ENCODE results near the gene CBFB.

The CBFB gene

DNA sequence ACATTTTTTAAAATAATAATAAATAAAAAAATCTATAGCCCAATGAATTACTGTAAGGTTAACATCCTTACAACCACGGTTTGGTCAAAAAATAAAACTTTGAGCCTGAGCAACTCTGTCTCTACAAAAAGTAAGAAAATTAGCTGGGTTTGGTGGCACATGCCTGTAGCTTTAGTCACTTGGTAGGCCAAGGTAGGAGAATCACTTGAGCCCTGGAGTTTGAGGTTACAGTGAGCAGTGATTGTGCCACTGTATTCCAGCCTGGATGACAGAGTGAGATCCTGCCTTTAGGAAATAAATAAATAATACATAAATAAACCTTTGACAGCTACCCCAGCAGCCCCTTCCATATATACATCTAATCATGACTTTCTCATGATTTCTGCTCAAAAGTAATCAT is 53.9 kb downstream of the CBFB start:
- no peak for DNase-seq (ENCODE audit: extremely low spot score)
- TF ChIP-seq ZNF384 (IDR thresholded peaks at IDR 0.05), result no peak
- TF ChIP-seq CTBP1 (IDR thresholded peaks at IDR 0.05; ENCODE audit: borderline replicate concordance), result no peak
- no peak for TF ChIP-seq ARNT (IDR thresholded peaks at IDR 0.05)
- no peak for TF ChIP-seq BHLHE40 (IDR thresholded peaks at IDR 0.05; ENCODE audit: borderline replicate concordance)
- no peak for TF ChIP-seq NFRKB (IDR thresholded peaks at IDR 0.05)
- TF ChIP-seq FOXA1 (IDR thresholded peaks at IDR 0.05), result no peak
- TF ChIP-seq FOXM1 (IDR thresholded peaks at IDR 0.05; ENCODE audit: borderline replicate concordance), result no peak
- TF ChIP-seq, protein P1, sequence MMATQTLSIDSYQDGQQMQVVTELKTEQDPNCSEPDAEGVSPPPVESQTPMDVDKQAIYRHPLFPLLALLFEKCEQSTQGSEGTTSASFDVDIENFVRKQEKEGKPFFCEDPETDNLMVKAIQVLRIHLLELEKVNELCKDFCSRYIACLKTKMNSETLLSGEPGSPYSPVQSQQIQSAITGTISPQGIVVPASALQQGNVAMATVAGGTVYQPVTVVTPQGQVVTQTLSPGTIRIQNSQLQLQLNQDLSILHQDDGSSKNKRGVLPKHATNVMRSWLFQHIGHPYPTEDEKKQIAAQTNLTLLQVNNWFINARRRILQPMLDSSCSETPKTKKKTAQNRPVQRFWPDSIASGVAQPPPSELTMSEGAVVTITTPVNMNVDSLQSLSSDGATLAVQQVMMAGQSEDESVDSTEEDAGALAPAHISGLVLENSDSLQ (IDR thresholded peaks at IDR 0.05), result no peak
- no peak for TF ChIP-seq SUZ12 (IDR thresholded peaks at IDR 0.05)
- TF ChIP-seq LEF1 (IDR thresholded peaks at IDR 0.05; ENCODE audit: borderline replicate concordance), result no peak
- TF ChIP-seq HDGF (IDR thresholded peaks at IDR 0.05; ENCODE audit: borderline replicate concordance), result no peak
- no peak for TF ChIP-seq TARDBP (IDR thresholded peaks at IDR 0.05)
- TF ChIP-seq ELF4 (IDR thresholded peaks at IDR 0.05), result no peak
- TF ChIP-seq SP1 (IDR thresholded peaks at IDR 0.05), result no peak
- no peak for TF ChIP-seq L3MBTL2 (conservative IDR thresholded peaks at IDR 0.05)
- no peak for TF ChIP-seq FOXK2 (IDR thresholded peaks at IDR 0.05)
- CTCF ChIA-PET, result interaction anchor here (1.0 kb wide), 1 partner anchor 72 kb away, joined by 3 read pairs; no protein-coding TSS in a partner anchor
- POLR2A ChIA-PET, result no interaction called here

DNA sequence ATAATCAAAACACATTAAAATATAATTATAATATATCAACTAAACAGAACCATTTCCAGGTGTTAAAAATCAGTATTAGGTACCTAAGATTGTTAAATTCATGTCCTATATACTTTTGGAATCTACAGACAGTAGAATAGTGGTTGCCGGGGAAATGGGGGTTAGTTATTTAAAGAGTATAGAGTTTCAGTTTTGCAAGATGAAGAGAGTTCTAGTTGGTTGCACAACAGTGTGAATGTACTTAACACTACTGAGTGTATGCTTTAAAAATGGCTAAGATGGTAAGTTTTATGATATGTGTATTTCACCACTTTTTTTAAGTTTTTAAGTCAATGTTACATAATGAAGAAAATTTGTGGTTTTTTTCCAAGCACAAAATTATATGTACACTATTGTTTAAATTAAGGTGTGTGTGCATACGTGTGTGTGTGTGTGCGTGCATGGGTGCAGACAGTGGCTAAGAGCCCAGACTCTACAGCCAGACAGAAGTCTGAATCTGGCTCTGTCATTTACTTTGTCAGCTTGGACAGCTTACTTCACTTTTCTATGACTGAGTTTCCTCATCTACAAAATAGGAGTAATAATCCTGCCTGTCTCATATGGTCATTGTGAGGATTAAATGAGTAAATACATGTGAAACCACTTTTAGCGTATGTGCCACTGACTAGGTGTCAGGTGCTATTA is 55.5 kb downstream of the CBFB start:
- CTCF ChIA-PET, result no interaction called here

DNA sequence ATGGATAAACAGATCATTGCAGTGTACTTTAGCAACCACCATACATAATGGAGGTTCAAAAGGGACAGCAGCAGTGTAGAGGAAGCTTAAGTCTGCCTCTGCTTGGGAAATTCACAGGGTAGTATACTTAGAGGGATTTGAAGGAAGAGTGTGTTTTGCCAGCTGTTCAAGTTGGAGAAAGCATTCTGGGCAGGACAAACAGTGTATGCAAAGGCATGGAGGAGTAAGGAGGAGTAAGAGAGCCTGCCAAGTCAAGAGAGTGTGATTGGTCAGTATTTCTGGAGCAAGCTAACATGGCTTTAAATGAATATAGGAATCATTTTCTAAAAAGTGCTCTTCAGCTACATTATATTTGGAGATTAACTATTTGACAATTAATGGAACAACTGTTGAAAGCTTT is 57.9 kb downstream of the CBFB start:
- TF ChIP-seq L3MBTL2 (conservative IDR thresholded peaks at IDR 0.05) (no peak), SP1 (IDR thresholded peaks at IDR 0.05) (no peak), FOXM1 (IDR thresholded peaks at IDR 0.05; ENCODE audit: borderline replicate concordance) (no peak), ELF4 (IDR thresholded peaks at IDR 0.05) (no peak), NFRKB (IDR thresholded peaks at IDR 0.05) (no peak), CTBP1 (IDR thresholded peaks at IDR 0.05; ENCODE audit: borderline replicate concordance) (no peak), ARNT (IDR thresholded peaks at IDR 0.05) (no peak), TARDBP (IDR thresholded peaks at IDR 0.05) (no peak)
- TF ChIP-seq, protein P1 (IDR thresholded peaks at IDR 0.05), result no peak
- DNase-seq (ENCODE audit: extremely low spot score), result no peak
- POLR2A ChIA-PET, result no interaction called here
- CTCF ChIA-PET, result interaction anchor here (1.4 kb wide), 1 partner anchor 14 kb away, joined by 4 read pairs; no protein-coding TSS in a partner anchor

More for the DNA sequence above, 55.5 kb downstream of the CBFB start:
- no peak for DNase-seq (ENCODE audit: extremely low spot score)
- TF ChIP-seq ELF4 (IDR thresholded peaks at IDR 0.05), result no peak
- TF ChIP-seq ZNF384 (IDR thresholded peaks at IDR 0.05), result no peak
- TF ChIP-seq SP1 (IDR thresholded peaks at IDR 0.05), result no peak
- TF ChIP-seq TARDBP (IDR thresholded peaks at IDR 0.05), result no peak
- no peak for TF ChIP-seq FOXM1 (IDR thresholded peaks at IDR 0.05; ENCODE audit: borderline replicate concordance)
- TF ChIP-seq, protein P1 (IDR thresholded peaks at IDR 0.05), result no peak
- no peak for TF ChIP-seq HDGF (IDR thresholded peaks at IDR 0.05; ENCODE audit: borderline replicate concordance)
- POLR2A ChIA-PET, result no interaction called here

DNA sequence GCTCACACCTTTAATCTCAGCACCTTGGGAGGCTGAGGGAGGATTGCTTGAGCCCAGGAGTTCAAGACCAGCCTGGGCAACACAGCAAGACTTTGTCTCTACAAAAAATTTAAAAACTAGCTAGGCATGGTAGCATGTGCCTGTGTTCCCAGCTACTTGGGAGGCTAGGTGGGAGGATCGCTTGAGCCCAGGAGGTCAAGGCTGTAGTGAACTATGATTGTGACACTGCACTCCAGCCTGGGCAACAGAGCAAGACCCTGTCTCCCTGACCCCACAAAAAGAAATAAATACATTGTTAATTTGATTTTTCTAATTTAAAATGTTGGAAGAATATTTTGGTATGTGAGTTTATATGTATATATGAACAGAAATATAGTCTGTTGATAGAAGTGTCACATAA is 58.3 kb downstream of the CBFB start:
- ChIA-PET POLR2A (no interaction called here), CTCF (interaction anchor here (1.4 kb wide), 1 partner anchor 13 kb away, joined by 4 read pairs; no protein-coding TSS in a partner anchor)
- DNase-seq (ENCODE audit: extremely low spot score), result no peak
- TF ChIP-seq TARDBP (IDR thresholded peaks at IDR 0.05) (no peak), ARNT (IDR thresholded peaks at IDR 0.05) (no peak), BHLHE40 (IDR thresholded peaks at IDR 0.05; ENCODE audit: borderline replicate concordance) (no peak), ELF4 (IDR thresholded peaks at IDR 0.05) (no peak), ZNF384 (IDR thresholded peaks at IDR 0.05) (no peak), CTBP1 (IDR thresholded peaks at IDR 0.05; ENCODE audit: borderline replicate concordance) (no peak), NFRKB (IDR thresholded peaks at IDR 0.05) (no peak), SUZ12 (IDR thresholded peaks at IDR 0.05) (no peak), L3MBTL2 (conservative IDR thresholded peaks at IDR 0.05) (no peak), FOXA1 (IDR thresholded peaks at IDR 0.05) (no peak), HDGF (IDR thresholded peaks at IDR 0.05; ENCODE audit: borderline replicate concordance) (no peak), LEF1 (IDR thresholded peaks at IDR 0.05; ENCODE audit: borderline replicate concordance) (no peak)
- TF ChIP-seq, protein P1 (IDR thresholded peaks at IDR 0.05), result no peak

DNA sequence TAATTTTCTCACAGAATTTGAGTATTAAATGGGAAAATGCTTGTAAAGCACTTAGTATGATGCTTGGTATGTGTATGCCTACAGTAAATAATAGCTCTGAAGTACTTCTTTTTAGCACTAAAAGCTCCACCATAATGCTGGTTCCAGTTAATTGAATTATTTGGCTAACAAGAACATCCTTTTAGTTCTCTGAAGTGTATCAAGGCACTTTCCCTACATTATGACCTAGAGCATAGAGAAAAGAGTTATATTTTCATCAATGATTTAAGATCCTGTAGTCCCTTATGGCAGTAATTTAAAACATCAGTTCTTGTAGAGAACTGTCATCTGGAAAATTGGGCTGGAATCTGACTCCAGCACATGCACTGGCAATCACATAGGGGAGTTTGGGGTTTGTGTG is 58.9 kb downstream of the CBFB start:
- ChIA-PET CTCF (interaction anchor here (1.4 kb wide), 1 partner anchor 13 kb away, joined by 4 read pairs; no protein-coding TSS in a partner anchor), POLR2A (no interaction called here)
- no peak for DNase-seq (ENCODE audit: extremely low spot score)
- TF ChIP-seq SP1 (IDR thresholded peaks at IDR 0.05) (no peak), FOXM1 (IDR thresholded peaks at IDR 0.05; ENCODE audit: borderline replicate concordance) (no peak), SUZ12 (IDR thresholded peaks at IDR 0.05) (no peak), ELF4 (IDR thresholded peaks at IDR 0.05) (no peak), FOXA1 (IDR thresholded peaks at IDR 0.05) (no peak), LEF1 (IDR thresholded peaks at IDR 0.05; ENCODE audit: borderline replicate concordance) (no peak), NFRKB (IDR thresholded peaks at IDR 0.05) (no peak), L3MBTL2 (conservative IDR thresholded peaks at IDR 0.05) (no peak), ZNF384 (IDR thresholded peaks at IDR 0.05) (no peak), CTBP1 (IDR thresholded peaks at IDR 0.05; ENCODE audit: borderline replicate concordance) (no peak), BHLHE40 (IDR thresholded peaks at IDR 0.05; ENCODE audit: borderline replicate concordance) (no peak), TARDBP (IDR thresholded peaks at IDR 0.05) (no peak), HDGF (IDR thresholded peaks at IDR 0.05; ENCODE audit: borderline replicate concordance) (no peak), ARNT (IDR thresholded peaks at IDR 0.05) (no peak), FOXK2 (IDR thresholded peaks at IDR 0.05) (no peak)
- TF ChIP-seq, protein P1 (IDR thresholded peaks at IDR 0.05), result no peak
